ENCODE measurements around the gene FGGY. TPM values are rescaled to one million over a fixed set of nuclear protein-coding genes. Genes with fewer than 3 reads are reported as not detected.

Gene FGGY
- total and polyA plus RNA-seq, 2 donors (not counting 3 experiments of a cell fraction or from before 2014, with no cell fraction given) = 5.6 to 6.4 TPM

- ChIA-PET POLR2A (no interaction called here), CTCF (no interaction called here)
- Histone ChIP-seq H3K4me2 (ENCODE audit: insufficient read depth, low read length) (no peak overlapping the region), H3K9ac (replicated peaks; ENCODE audit: extremely low read depth, insufficient read depth, low read length) (no peak overlapping the region), H4K20me1 (replicated peaks; ENCODE audit: control insufficient read depth, extremely low read depth, insufficient read depth, low read length) (no peaks in the 10 kb centered on the region), H3K4me3 (replicated peaks in 1 of 3; ENCODE audit: insufficient read depth in 1 of 3, low read depth in 1 of 3, low read length in 3 of 3) (no peak overlapping the region), H2AFZ (ENCODE audit: low read depth, low read length) (no peak overlapping the region), H3K4me1 (ENCODE audit: control insufficient read depth, extremely low read depth, insufficient read depth, low read length) (no peaks in the 10 kb centered on the region), H3K36me3 (ENCODE audit: control insufficient read depth in 2 of 2, extremely low read depth in 1 of 2, insufficient read depth in 2 of 2, low read length in 2 of 2) (no peaks in the 10 kb centered on the region), H3K9me1 (replicated peaks; ENCODE audit: control insufficient read depth, extremely low read depth, insufficient read depth, low read length) (no peaks in the 10 kb centered on the region), H3K9me3 (replicated peaks; ENCODE audit: control insufficient read depth, insufficient read depth, low read length) (no peaks in the 10 kb centered on the region), H3K27ac (ENCODE audit: insufficient read depth, low read depth, low read length) (no peak overlapping the region), H3K79me2 (ENCODE audit: control insufficient read depth, insufficient read depth, low read length) (no peaks in the 10 kb centered on the region), H3K27me3 (ENCODE audit: control insufficient read depth in 2 of 2, insufficient read depth in 2 of 2, low read length in 2 of 2) (no peaks in the 10 kb centered on the region)
- BruUV-seq (replicated peaks) = no TSS peak
- dilution Hi-C loops (cut with MboI; ENCODE audit: extremely low pct_ligation_motif_present, low sequenced_read_pairs) = no loop called here
- no peak for FAIRE-seq
- no peak for DNase-seq (ENCODE audit: low read depth, low spot score)
- no peak for TF ChIP-seq POLR2AphosphoS5 (IDR thresholded peaks at IDR 0.05; ENCODE audit: insufficient read depth, low read depth, low read length)
- TF ChIP-seq GATA2 (IDR thresholded peaks at IDR 0.05; ENCODE audit: insufficient read depth, insufficient read length, low read depth, low read length) = no peak
- TF ChIP-seq POLR2A (IDR thresholded peaks at IDR 0.05; ENCODE audit: low read depth, low read length) = no peak
- no peak for TF ChIP-seq EZH2 (IDR thresholded peaks at IDR 0.05; ENCODE audit: borderline replicate concordance, low read depth, low read length, severe bottlenecking)
- intact Hi-C loops (cut with micrococcal nuclease) = no loop called here
Measured at GRCh38 chr1:59390307-59390706, 93.4 kb downstream of the FGGY start.

- no peak overlapping the region for H2AFZ ChIP-seq (ENCODE audit: low read depth, low read length)
- no TSS peak for BruUV-seq (replicated peaks)
- H3K9me3 ChIP-seq (replicated peaks; ENCODE audit: control insufficient read depth, insufficient read depth, low read length) = no peaks in the 10 kb centered on the region
- no peak overlapping the region for H3K4me2 ChIP-seq (ENCODE audit: insufficient read depth, low read length)
- H3K36me3 ChIP-seq (ENCODE audit: control insufficient read depth in 2 of 2, extremely low read depth in 1 of 2, insufficient read depth in 2 of 2, low read length in 2 of 2) = no peaks in the 10 kb centered on the region
- H3K27ac ChIP-seq (ENCODE audit: insufficient read depth, low read depth, low read length) = no peak overlapping the region
- no peaks in the 10 kb centered on the region for H3K9me1 ChIP-seq (replicated peaks; ENCODE audit: control insufficient read depth, extremely low read depth, insufficient read depth, low read length)
- ChIA-PET POLR2A (no interaction called here), CTCF (no interaction called here)
- no peaks in the 10 kb centered on the region for H3K79me2 ChIP-seq (ENCODE audit: control insufficient read depth, insufficient read depth, low read length)
- H3K27me3 ChIP-seq (ENCODE audit: control insufficient read depth in 2 of 2, insufficient read depth in 2 of 2, low read length in 2 of 2) = no peaks in the 10 kb centered on the region
- FAIRE-seq (no peak), DNase-seq (ENCODE audit: low read depth, low spot score) (no peak)
- intact Hi-C loops (cut with micrococcal nuclease) = no loop called here
- no peak overlapping the region for H3K4me3 ChIP-seq (replicated peaks in 1 of 3; ENCODE audit: insufficient read depth in 1 of 3, low read depth in 1 of 3, low read length in 3 of 3)
- dilution Hi-C loops (cut with MboI; ENCODE audit: extremely low pct_ligation_motif_present, low sequenced_read_pairs) = no loop called here
- no peaks in the 10 kb centered on the region for H3K4me1 ChIP-seq (ENCODE audit: control insufficient read depth, extremely low read depth, insufficient read depth, low read length)
- H3K9ac ChIP-seq (replicated peaks; ENCODE audit: extremely low read depth, insufficient read depth, low read length) = no peak overlapping the region
- no peaks in the 10 kb centered on the region for H4K20me1 ChIP-seq (replicated peaks; ENCODE audit: control insufficient read depth, extremely low read depth, insufficient read depth, low read length)
- TF ChIP-seq POLR2AphosphoS5 (IDR thresholded peaks at IDR 0.05; ENCODE audit: insufficient read depth, low read depth, low read length) (no peak), CTCF (IDR thresholded peaks at IDR 0.05; ENCODE audit: extremely low read depth in 1 of 2, insufficient read depth in 1 of 2, low read depth in 1 of 2, low read length in 2 of 2) (no peak), POLR2A (IDR thresholded peaks at IDR 0.05; ENCODE audit: low read depth, low read length) (no peak), JUN (IDR thresholded peaks at IDR 0.05; ENCODE audit: borderline replicate concordance, insufficient read depth, insufficient read length, low read depth) (no peak)
Measured at GRCh38 chr1:59391212-59392179, 94.6 kb downstream of the FGGY start.

All from endothelial cell of umbilical vein (primary cell).